NT2/D1 (cell line): Measurements from ENCODE around the gene CCL17.

Experiments used
- SUZ12 ChIP-seq: IDR thresholded peaks from 2 replicates; pipeline ENCODE4 v1.6.1; 2011; ENCODE audit not compliant: insufficient read length, insufficient read depth; ENCODE audit errors: extremely low read depth
- ZNF274 ChIP-seq: IDR thresholded peaks from 2 replicates; pipeline ENCODE4 v1.6.1; 2011; ENCODE audit warnings: mild to moderate bottlenecking, low read depth, low read length

- TF ChIP-seq ZNF274 (no peak), SUZ12 (no peak)
Observed at GRCh38 chr16:57383276-57384247, 21.0 kb upstream of the CCL17 start.
